Measurements from ENCODE around the gene CNGA2. TPM values are rescaled to one million over a fixed set of nuclear protein-coding genes. Genes with fewer than 3 reads are reported as not detected.

Gene CNGA2
- polyA plus RNA-seq, 3 donors: not detected

DNA sequence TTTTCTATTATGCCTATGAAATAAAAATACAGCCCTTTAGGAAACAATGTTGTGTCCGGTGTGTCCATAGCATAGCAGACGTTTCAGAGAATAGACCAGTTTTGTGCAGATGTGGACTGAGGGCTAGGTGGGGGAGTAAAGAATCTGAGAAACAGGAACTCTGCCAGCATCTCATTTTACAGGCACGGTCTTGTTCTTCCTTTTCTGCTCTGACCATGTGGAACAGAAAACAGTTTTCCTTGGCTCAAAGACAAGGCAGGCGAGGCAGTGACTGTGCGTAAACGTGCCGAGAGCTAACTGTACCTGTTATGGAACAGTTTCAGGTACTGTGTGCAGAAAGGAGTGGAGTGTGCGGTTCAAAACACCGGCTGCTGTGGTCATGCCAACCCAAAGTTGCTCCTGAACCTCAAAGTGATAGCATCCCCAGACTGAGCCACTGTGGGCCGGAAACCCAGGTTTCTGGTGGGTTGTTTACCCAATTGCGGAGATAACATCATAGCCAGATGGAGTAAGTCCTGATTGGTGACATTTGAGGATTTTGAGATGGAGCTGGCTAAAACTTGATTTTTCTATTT is 20.2 kb downstream of the CNGA2 start:
- TF ChIP-seq, protein P1, sequence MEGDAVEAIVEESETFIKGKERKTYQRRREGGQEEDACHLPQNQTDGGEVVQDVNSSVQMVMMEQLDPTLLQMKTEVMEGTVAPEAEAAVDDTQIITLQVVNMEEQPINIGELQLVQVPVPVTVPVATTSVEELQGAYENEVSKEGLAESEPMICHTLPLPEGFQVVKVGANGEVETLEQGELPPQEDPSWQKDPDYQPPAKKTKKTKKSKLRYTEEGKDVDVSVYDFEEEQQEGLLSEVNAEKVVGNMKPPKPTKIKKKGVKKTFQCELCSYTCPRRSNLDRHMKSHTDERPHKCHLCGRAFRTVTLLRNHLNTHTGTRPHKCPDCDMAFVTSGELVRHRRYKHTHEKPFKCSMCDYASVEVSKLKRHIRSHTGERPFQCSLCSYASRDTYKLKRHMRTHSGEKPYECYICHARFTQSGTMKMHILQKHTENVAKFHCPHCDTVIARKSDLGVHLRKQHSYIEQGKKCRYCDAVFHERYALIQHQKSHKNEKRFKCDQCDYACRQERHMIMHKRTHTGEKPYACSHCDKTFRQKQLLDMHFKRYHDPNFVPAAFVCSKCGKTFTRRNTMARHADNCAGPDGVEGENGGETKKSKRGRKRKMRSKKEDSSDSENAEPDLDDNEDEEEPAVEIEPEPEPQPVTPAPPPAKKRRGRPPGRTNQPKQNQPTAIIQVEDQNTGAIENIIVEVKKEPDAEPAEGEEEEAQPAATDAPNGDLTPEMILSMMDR (IDR thresholded peaks at IDR 0.05): no peak
- Mint-ChIP-seq H3K9me3 (no peaks in the 10 kb centered on the region), H3K4me3 (no peak overlapping the region), H3K36me3 (no peaks in the 10 kb centered on the region), H3K4me1 (no peaks in the 10 kb centered on the region), H3K27me3 (ENCODE audit: low read depth in 3 of 3) (peaks cover 3 to 11% (median 7%) of the 10 kb centered on the region in 3 donors), H3K27ac (no peak overlapping the region)
- no peaks in the 10 kb centered on the region for H3K36me3 ChIP-seq (replicated peaks in 1 of 2; ENCODE audit: control insufficient read depth in 1 of 2, insufficient read depth in 2 of 2, low read length in 2 of 2)
- DNase-seq: no peak
- no peak overlapping the region for H3K9ac ChIP-seq (ENCODE audit: insufficient read depth, low read length, poor library complexity, severe bottlenecking)
- H3K79me2 ChIP-seq (ENCODE audit: insufficient read depth, low read length): no peaks in the 10 kb centered on the region
- H3K4me3 ChIP-seq (replicated peaks in 1 of 3; ENCODE audit: low read depth in 2 of 3, low read length in 3 of 3): no peak overlapping the region
- no peaks in the 10 kb centered on the region for H3K9me3 ChIP-seq (replicated peaks in 1 of 2; ENCODE audit: control insufficient read depth in 1 of 2, insufficient read depth in 1 of 2, low read length in 2 of 2)
- H3K4me2 ChIP-seq (replicated peaks; ENCODE audit: extremely low read depth, low read length, poor library complexity, severe bottlenecking): no peak overlapping the region
- H3K27me3 ChIP-seq (ENCODE audit: control insufficient read depth in 2 of 2, insufficient read depth in 2 of 2, low read length in 2 of 2): no peaks in the 10 kb centered on the region
- WGBS (ENCODE audit: insufficient coverage): 38% methylated on average over 3 of the region's 11 CpGs
- H2AFZ ChIP-seq (ENCODE audit: insufficient read depth, low read depth, low read length, poor library complexity, severe bottlenecking): no peak overlapping the region
- H3K4me1 ChIP-seq (ENCODE audit: control insufficient read depth in 1 of 2, insufficient read depth in 2 of 2, low read length in 2 of 2): no peaks in the 10 kb centered on the region
- H4K20me1 ChIP-seq (ENCODE audit: insufficient read depth, low read length): no peaks in the 10 kb centered on the region
- H3K27ac ChIP-seq (ENCODE audit: low read depth in 1 of 2, low read length in 2 of 2): no peak overlapping the region
- intact Hi-C loops (cut with micrococcal nuclease): no loop called here

DNA sequence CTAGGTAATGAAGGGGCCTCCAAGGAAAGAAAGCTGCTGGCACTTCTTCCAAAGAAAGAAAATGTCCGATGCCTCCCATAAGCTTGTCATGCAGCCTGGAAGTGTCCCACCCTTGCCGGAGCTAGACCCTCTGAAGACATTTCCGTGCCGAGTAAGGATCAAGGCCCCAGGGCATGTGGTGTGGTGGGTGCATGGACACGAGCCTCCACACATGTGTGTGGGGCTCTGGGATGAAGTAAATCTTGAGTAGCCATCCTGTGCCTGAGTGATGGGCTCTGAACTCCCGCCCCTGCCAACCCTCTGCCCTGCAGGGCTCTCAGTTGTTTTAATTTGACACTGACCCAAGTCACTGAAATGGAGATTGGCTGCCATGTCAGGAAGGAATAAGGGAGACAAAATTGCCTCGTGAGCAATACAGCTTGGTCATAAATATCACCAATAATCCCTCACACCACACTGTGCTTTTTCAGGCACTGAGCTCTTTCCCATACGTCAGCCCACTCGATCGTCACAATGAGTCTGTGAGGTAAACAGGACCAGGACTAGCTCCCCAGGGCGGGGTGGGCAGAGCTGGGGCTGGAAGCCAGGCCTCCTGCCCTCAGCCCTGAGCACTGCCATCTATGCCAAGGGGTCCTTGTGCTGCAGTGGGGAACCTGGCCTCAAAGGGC is 24.6 kb downstream of the CNGA2 start:
- Histone ChIP-seq H3K9ac (ENCODE audit: insufficient read depth, low read length, poor library complexity, severe bottlenecking) (no peak overlapping the region), H3K27ac (ENCODE audit: low read depth in 1 of 2, low read length in 2 of 2) (no peak overlapping the region), H2AFZ (ENCODE audit: insufficient read depth, low read depth, low read length, poor library complexity, severe bottlenecking) (no peak overlapping the region), H3K4me3 (replicated peaks in 1 of 3; ENCODE audit: low read depth in 2 of 3, low read length in 3 of 3) (no peak overlapping the region), H3K27me3 (ENCODE audit: control insufficient read depth in 2 of 2, insufficient read depth in 2 of 2, low read length in 2 of 2) (no peaks in the 10 kb centered on the region), H3K4me2 (replicated peaks; ENCODE audit: extremely low read depth, low read length, poor library complexity, severe bottlenecking) (no peak overlapping the region), H3K79me2 (ENCODE audit: insufficient read depth, low read length) (no peaks in the 10 kb centered on the region), H3K9me3 (replicated peaks in 1 of 2; ENCODE audit: control insufficient read depth in 1 of 2, insufficient read depth in 1 of 2, low read length in 2 of 2) (no peaks in the 10 kb centered on the region), H3K36me3 (replicated peaks in 1 of 2; ENCODE audit: control insufficient read depth in 1 of 2, insufficient read depth in 2 of 2, low read length in 2 of 2) (no peaks in the 10 kb centered on the region), H3K4me1 (ENCODE audit: control insufficient read depth in 1 of 2, insufficient read depth in 2 of 2, low read length in 2 of 2) (no peaks in the 10 kb centered on the region), H4K20me1 (ENCODE audit: insufficient read depth, low read length) (no peaks in the 10 kb centered on the region)
- H3K4me3 Mint-ChIP-seq: no peak overlapping the region
- no peak overlapping the region for H3K27ac Mint-ChIP-seq
- H3K27me3 Mint-ChIP-seq (ENCODE audit: low read depth in 3 of 3): peaks cover 0 to 5% (median 4%) of the 10 kb centered on the region in 3 donors
- intact Hi-C loops (cut with micrococcal nuclease): no loop called here
- H3K36me3 Mint-ChIP-seq: no peaks in the 10 kb centered on the region
- DNase-seq: no peak
- H3K4me1 Mint-ChIP-seq: no peaks in the 10 kb centered on the region
- H3K9me3 Mint-ChIP-seq: no peaks in the 10 kb centered on the region
- TF ChIP-seq, protein P1 (IDR thresholded peaks at IDR 0.05): no peak
- WGBS (ENCODE audit: insufficient coverage): no CpG with 5 or more reads among the region's 11 CpGs

All from CD14-positive monocyte (primary cell).